ENCODE results near the gene GIN1. TPM values are rescaled to one million over a fixed set of nuclear protein-coding genes. Genes with fewer than 3 reads are reported as not detected.
"Not testable (repeated sequence)": the region's sequence is repeated elsewhere in the genome, so short reads cannot be mapped to it uniquely, and the experiment has no call there.

Gene GIN1, protein sequence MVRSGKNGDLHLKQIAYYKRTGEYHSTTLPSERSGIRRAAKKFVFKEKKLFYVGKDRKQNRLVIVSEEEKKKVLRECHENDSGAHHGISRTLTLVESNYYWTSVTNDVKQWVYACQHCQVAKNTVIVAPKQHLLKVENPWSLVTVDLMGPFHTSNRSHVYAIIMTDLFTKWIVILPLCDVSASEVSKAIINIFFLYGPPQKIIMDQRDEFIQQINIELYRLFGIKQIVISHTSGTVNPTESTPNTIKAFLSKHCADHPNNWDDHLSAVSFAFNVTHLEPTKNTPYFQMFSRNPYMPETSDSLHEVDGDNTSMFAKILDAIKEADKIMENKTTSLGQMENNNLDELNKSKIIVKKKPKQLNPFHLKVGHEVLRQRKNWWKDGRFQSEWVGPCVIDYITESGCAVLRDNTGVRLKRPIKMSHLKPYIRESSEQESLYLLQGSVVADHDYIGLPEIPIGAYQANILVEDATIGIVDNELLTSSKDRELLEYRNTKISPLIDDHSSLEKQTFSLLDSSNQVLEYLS
- total RNA-seq (2014; rRNA removed): 5.6 and 9.8 TPM in 2 replicates
- 4.5 TPM for polyA plus RNA-seq (2012)

DNA sequence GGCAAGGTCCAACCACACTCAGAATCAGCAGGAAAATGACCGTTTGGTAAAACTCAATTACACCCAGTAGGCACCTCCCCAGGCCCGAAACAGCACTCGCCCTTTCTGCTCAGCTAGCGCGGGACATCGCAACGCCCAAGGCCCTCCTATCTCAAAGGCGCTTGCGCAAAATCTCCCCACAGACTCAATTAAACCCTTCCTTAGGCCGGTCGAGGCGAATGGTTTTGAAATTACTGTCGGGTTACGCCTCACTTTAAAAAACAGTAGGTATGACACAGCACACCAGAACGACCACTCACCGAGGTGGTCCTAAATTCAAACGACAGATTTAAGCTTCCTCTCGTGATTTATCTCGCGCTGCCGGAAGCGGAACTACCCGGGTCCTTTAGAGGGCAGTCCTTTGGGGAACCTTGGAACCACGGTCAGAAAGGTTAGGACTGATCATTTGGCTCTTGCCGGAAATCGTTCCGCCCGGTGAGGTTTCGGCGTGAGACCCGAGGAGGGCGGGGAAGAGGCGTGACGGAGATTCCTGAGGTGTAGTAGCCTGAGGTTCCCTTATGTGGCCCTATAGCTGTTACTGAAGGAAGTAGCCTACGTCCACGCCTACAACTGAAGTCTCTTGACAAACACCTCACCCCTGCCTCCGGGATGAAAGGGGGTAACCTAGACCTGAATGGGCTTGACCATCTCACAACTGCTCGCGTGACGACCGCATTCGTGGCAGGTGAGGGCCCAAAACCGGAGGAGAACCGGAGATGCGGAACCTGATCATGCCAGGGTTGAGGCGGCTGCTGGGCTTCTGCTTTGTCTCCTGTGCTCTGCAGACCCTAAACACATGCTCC is at the start of gene GIN1, which contains the start of gene PPIP5K2:
GIN1 (minus strand) TSS at position 374 of the 842 bp plus-strand sequence. CDS start 11,431 bp downstream, outside the sequence.
PPIP5K2 (plus strand) TSS at position 537 of the 842 bp plus-strand sequence. CDS start 9,289 bp downstream, outside the sequence.
- peak; percentile 99 for DNase-seq (ENCODE audit: low read depth)

DNA sequence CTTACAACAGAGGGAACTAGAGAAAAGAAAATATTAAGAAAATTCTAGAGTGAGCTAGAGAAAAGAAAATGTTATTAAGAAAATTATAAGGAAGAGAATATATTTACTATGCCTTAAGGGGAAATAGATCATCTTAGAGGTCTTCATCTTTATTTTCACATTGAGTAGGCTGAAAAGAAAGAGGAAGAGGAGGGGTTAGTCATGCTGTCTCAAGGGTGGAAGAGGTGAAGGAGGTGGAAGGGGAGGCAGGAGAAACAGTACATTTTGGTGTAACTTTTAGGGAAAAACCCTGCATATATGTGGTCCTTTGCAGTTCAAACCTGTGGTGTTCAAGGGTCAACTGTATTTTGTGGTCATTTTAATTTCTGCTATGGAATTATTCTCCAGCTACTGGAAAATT is 46.8 kb upstream of the GIN1 start:
- DNase-seq (ENCODE audit: low read depth): no peak

DNA sequence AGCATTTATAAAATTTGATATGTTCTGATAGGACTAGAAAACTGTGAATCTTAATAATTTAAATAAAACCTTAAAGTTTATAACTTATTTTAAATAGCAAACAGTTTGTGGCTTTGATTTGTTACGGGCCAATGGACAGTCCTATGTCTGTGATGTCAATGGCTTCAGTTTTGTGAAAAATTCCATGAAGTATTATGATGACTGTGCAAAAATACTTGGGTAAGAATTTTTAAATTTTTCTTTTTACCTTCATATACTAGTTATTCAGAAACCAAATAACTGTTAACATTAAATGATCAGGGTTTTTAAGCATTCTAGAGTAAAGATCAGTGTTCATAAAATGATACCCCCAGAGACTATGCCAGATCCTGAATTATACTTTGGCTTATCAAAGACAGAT is 31.2 kb upstream of the GIN1 start:
- no peak for DNase-seq (ENCODE audit: low read depth)

DNA sequence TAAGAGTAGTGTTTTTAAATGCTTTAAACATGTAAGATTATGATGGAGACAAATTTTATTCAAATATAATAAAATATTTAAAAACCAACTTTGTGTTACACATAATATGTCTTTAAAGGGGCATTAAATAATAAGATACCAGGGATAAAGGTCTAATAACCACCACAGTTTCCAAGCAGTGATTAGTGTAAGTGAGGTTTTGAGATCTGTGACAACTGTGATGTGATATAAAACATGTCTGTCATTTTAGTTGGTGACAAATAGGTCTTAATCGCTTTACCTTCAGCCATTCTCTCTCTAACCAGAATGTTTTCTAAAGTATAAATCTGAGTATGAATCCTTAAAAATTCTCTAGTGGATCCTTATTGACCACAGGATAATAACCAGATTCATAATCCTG is 28.3 kb upstream of the GIN1 start:
- no peak for DNase-seq (ENCODE audit: low read depth)

DNA sequence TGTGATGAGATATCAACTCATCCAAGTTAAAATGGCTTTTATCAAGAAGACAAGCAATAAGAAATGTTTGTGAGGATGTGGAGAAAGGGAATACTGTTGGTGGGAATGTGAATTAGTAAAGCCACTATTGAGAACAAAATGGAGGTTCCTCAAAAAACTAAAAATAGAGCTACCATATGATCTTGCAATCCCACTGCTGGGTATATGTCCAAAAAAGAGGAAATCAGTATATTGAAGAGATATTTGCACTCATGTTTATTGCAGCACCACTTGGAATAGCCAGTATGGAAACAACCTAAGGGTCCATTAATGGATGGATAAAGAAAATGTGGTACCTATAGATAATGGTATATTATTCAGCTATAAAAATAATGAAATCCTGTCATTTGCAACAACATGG is 25.3 kb upstream of the GIN1 start:
- DNase-seq (ENCODE audit: low read depth): no peak

DNA sequence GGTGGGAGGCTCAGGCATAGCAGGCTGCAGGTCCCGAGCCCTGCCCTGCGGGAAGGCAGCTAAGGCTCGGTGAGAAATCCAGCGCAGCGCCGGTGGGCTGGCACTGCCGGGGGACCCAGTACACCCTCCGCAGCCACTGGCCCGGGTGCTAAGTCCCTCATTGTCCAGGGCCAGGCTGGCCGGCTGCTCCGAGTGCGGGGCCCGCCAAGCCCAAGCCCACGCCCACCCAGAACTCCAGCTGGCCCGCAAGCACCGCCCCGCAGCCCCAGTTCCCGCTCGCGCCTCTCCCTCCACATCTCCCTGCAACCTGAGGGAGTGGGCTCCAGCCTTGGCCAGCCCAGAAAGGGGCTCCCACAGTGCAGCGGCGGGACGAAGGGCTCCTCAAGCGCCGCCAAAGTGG is 22.2 kb upstream of the GIN1 start:
- DNase-seq (ENCODE audit: low read depth): not testable (repeated sequence)

DNA sequence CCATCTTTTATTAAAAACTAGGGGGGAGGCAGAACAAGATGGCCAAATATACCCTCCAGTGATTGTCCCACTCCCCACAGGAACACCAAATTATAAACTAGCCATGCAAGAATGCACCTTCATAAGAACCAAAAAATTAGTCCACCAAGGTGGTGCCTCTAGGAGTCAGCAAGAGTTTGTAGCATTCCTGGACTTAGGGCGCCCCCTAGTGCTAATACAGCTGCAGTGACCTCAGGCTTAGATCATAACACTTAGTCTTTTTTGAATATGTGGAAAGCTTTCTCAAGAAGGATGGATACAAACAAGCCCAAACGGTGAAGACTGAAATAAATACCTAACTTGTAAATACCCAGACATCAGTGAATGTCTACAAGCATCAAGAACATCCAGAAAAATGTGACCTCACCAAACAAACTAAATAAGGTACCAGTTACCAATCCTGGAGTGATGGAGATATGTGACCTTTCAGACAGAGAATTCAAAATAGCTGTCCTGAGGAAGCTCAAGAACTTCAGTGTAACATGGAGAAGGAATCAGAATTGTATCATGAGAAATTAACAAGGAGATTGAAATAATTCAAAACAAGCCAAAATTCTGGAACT is 19.4 kb upstream of the GIN1 start:
- peak; percentile 64 for DNase-seq (ENCODE audit: low read depth)

DNA sequence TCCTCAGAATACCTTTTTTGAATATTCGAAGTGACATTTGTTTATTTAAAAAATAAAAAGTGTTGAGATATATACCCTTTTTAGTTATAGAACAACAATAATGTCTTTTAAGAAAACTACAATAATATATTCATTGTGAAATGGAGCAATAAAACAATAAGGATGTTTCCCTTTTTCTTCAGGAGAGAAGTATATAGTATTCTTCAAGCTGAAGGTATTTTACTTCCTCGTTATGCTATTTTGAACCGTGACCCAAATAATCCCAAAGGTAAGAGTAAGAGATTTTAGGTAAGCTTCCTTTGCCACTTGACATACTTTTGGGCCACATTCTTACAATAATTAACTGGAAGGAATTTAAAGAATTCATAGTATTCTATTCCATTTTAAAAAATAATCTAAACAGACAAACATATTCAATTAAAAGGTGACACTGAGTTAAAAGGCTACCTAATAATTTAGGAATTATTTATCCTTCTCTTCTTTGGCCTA is 18.3 kb upstream of the GIN1 start:
- no peak for DNase-seq (ENCODE audit: low read depth)

DNA sequence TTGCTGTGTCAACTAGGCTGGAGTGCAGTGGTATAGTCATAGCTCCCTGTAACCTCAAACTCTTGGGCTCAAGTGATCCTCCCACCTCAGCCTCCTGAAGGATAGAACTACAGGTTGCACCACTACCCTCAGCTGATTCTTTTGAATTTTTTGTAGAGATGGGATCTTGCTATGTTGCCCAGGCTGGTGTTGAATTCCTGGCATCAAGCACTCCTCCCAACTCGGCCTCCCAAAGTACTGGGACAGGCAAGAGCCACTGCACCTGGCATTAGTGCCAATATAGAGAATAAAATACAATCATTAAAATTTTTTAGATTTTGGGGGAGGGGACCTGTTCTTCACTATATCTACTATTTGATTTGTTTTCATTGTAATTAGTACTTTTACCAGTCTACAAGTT is 15.5 kb upstream of the GIN1 start:
- DNase-seq (ENCODE audit: low read depth): no peak

DNA sequence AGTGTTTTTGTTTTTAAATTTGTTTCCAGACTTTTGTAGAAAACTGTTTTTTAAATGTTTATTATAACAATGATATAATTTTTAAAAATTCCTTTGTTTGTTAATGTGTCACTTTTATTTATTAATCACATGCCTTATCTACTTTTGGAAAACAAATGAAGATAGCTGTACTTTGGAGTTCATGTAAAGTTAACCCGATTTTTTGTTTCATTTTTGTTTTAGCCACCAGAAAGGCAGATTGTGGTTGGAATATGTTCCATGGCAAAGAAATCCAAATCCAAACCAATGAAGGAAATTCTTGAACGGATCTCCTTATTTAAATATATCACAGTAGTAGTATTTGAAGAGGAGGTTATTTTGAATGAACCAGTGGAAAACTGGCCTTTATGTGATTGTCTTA is 13.3 kb upstream of the GIN1 start:
- DNase-seq (ENCODE audit: low read depth): no peak

DNA sequence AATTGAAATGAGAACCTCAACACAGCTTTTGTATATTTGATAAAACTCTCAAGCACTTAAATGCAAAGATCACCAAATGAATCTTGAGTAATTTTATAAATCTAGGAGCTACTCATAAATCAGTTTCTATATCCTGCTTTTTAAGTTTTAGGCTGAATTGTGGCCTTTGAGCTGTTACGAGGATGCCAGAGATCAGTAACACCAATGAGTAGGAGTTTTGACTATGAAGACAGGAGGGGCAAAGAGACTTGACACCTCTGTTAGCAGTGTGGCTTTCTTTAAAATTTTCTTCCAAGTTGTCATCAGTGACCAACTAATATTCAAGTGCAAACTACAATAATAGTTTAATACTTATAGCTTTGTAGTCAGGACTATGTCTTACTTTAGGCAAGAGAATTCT is 12.7 kb upstream of the GIN1 start:
- no peak for DNase-seq (ENCODE audit: low read depth)

DNA sequence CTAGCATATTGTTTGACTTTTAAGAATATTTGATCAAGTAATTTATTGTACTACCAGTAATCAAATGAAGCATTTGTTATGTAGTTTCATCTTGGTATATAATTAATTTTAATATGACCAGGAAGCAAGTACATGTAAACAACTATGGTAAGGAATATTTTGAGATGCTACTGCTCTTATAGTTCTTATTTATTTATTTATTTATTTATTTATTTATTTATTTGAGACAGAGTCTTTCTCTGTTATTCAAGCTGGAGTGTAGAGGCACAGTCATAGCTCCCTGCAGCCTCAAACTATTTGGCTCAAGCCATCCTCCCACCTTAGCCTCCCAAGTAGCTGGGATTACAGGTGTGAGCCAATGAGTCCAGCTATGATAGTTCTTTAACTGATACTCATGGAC is 8.3 kb upstream of the GIN1 start:
- no peak for DNase-seq (ENCODE audit: low read depth)

DNA sequence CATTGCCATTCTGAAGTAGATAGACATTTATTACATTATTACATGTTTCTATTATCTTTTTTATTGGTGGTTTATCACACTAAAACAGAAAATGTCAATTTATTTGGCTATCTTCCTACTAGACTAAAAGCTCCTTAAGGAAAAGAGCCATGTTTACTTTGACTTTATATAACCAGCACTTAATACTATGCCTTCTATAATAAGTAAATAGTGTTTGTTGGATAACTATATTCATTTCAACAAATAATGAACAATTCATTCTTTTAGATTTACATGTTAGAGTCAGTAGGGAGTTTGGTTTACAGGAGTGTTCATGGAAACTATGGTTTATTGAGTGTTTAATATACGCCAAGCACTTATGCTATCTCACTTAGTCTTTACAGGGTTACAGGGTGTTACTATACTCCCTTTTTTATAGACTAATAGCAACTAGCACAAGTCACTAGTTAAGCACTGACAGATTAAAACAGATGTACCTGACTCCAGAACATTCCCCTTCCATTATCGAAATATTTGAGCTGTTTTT is 7.4 kb upstream of the GIN1 start:
- DNase-seq (ENCODE audit: low read depth): no peak

DNA sequence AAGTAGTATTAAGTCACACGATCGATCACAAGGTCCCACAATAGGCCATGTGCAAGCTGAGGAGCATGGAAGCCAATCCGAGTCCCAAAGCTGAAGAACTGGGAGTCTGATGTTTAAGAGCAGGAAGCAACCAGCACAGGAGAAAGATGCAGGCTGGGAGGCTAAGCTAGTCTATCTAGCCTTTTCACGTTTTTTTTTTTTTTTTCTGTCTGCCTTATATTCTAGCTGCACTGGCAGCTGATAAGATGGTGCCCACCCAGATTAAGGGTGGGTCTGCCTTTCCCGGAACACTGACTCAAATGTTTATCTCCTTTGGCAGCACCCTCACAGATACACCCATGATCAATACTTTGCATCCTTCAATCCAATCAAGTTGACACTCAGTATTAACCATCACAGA is 6.6 kb upstream of the GIN1 start:
- DNase-seq (ENCODE audit: low read depth): no peak

DNA sequence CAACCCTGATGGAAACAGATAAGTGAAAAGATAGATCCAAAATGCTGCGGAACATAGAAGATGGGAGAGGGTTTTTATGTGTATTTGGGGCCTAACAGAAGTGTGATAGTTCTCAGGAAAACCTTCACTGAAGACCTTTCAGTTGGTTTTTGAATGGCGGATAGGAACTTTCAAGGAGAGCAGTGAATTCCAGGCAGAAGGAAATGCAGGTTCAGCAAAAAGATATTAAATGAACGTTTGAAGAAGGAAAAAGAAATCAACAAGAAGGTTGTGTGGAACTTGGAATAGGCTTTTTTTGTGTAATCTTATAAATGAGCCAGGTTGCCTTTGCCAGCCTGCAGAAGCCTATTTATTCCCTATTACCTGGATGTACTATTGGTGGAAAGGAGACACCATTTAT is 2.3 kb upstream of the GIN1 start:
- no peak for DNase-seq (ENCODE audit: low read depth)

DNA sequence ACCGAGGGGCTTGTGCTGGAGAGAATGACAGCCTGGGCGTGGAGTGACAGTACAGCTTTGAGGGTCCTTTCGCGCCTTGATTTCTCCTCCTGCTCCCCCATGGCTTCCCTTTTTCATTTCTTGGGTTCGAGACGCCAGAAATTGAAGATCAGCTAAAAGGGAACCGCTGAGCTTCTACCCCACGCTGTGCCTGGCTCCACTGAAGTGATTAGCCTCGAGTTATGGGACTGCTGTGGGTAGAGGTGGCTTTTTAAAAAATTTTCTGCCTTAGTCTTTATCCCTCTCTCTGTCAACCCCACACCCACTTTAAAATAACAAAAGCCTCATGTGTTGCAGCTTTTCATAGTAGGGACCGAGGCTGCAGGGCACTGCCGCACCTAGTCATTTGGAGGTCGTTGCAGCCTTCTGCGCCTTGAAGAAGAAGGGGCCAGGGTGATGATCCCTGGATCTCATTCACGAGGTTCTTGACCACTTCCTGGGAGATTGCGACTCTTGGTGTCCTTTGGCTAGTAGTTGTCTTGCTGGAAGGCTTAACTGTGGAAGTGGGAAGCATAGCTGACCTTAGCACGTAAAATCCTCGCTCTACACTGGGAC is 766 bp upstream of the GIN1 start:
- peak; percentile 18 for DNase-seq (ENCODE audit: low read depth)

DNA sequence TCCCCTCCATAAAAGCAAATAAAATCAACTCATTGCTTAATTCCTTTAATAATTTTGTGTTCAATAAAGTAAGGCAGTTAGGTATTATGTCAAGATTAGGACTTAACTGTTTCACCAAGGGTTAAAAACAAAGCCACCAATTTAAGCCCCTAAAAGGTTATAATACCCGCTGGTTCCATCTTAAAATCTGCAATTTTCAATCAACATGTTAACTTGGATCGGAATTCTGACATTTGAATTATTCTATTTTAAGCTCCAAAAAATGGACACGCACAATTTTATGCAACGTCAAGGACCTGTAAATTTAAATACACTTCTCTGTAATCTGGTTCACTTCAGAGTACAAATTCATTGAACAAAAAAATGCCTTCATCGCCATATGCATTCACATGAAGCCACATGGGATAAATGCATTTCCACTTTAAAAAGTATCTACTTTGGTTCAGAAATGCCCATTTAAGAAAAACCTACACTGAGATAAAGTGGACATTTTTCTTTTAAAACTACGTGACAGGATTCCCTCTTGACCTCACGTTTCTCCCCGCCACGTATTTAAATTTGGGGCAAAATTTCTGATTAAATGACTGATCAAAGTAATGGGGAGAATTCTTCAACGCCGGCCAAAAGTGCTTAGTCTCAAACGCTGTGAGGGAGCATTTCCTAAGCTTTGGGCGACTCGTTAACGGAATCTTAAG is 721 bp downstream of the GIN1 start:
- DNase-seq (ENCODE audit: low read depth): peak; percentile 32

DNA sequence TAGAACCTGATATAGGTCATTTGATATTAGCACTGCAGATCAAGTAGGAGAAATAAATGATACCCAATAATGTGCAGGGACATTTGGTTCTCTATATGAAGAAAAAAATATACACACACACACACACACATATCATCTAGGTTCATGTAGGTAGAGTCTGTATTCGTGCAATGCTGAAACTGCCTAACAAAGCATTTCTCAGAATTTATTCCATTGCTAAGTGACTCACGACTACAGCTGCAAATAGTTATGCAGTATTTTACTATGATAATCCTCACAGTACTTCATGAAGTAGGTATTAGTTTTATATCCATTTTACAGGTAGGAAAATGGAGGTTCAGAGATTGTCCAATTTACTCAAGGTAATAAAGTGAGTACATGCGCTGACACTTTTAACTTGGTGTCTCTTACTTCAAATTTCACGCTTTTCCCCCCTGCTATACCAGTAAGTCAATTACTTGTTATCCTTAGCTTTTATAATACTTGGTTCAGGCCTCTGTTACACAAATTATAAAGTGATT is 2.4 kb downstream of the GIN1 start:
- peak; percentile 4 for DNase-seq (ENCODE audit: low read depth)

DNA sequence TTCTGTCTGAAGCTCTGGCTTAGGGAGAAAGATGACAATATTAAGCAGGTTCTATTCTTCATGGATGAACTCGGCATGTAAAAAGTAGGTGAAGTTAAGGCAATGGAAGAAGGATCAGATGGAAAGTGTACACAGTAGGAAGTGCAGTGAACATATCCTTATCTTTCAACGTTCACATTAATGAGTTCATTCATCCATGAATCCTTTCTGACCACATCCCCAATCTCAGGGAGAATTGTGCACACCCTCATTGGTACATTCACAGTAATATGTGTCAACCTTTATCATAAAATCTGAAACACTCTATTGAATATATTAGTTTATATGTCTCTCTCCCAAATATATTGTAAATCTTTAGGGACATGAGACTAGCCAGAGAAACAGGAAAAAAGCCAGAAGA is 5.5 kb downstream of the GIN1 start:
- no peak for DNase-seq (ENCODE audit: low read depth)

DNA sequence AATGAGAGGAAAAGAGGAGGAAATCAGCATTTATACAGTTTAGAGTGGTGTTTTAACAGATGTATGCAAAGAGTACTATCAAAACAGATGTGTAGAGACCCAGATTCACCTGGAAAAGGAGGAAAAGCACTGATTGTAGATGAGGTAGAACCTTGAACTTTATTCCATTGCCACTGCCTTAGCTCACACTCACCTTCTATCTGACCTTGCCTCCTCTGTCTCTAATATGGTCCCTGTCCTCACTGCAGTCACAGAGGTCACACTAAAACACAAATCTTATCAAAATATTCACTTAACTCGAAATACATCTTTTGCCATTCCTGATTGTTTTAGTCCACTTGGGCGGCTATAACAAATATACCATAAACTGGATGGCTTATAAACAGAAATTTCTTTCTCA is 7.0 kb downstream of the GIN1 start:
- DNase-seq (ENCODE audit: low read depth): no peak

Measured in LHCN-M2 (cell line).